Kidney tubule cell (primary cell): ENCODE data around the gene TDRD6.
"Not testable (repeated sequence)": the region's sequence is repeated elsewhere in the genome, so short reads cannot be mapped to it uniquely, and the experiment has no call there.

ENCODE experiments used
- DNase-seq: peaks from one replicate; pipeline ENCODE4 v3.0.0-alpha.2; 2018; ENCODE audit warnings: low spot score

The TDRD6 gene

DNA sequence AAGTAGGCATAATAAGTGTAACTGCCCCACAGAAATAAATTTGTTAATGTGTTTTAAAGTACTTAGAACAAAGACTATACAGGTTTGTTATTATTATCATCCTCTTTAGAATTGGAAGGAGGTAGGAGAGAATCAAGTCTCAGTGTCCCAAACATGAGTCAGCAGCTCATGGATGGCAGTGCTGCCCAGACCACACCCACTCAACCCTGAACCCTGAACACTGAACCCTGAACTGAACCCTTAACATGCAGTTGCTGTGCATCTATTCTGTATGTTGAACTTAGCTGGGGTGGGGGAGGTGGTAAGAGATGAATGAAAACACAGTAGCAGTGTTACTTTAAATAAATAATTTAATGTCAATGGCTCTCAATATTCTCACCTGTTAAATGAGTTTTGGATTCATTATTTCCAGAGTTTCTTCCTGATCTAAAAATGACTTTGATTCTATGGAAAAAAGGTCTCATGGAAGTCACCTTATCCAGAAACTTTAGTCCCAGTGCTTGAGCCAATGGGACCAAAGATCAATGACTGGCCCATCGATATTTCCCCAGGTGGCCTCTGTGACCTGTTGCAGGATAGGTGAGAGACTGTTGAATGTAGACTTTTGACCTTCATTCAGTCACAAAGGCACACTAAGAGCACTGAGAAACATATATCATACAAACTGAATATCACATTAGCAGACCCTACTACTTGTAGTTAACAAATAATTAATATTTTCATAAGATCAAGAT, 55.9 kb downstream of the TDRD6 start:
- DNase-seq: no peak

DNA sequence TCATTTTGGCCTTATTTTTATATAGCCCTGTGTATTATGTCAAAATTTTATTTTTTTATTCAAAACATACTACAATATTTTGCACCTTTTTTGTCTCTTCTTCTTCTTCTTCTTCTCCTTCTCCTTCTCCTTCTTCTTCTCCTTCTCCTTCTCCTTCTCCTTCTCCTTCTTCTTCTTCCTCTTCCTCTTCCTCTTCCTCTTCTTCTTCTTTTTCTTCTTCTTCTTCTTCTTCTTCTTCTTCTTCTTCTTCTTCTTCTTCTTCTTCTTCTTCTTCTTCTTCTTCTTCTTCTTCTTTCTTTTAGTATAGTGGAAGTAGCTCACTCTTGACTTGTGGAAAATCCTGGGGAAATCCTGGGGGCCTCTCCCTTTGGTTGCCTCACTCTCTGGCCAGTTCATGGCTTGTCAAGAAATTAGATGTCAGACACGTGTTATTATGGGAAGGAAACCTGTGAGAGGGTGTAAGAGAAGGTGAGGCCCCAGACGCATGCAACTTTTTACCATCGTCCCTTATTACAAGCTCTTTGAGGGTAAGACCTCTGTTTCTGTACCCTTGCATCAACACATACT, 56.6 kb downstream of the TDRD6 start:
- DNase-seq: not testable (repeated sequence)

DNA sequence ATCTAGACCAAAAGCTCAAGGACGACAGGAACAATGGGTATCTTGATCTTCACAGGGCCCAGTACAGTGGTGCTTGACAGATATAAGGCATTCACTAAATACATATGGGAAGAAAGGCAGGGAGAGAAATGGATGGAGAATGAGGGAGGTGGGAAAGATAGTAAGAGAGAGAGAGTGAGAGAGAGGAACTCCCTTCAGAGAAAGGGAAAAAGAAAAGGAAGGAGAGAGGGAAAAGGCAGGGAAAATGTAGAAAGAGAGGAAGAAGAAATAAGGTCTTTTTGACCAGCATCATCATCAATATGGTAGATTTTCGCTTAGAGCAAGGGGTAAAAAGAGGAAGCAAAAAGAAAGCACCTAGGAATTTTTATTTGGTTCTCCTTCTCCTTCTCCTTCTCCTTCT, 58.3 kb downstream of the TDRD6 start:
- DNase-seq: no peak

DNA sequence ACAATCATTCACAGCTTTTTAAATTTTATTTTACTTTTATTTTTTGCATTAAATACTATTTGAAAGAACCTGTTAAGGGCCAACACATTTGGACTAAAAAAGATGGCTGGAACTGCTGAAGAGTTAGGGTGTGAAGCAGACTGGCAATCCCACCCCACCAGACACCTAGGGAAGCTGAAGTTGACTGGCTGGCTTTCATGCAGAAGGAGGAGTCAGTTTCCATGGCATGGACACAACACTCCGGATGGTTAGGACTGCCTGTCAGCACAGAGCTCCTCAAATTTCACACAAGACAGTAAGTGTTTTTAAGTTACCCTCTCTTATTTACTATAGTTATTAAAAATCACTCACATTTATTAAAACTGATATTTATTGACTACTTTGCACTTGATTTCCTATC, 59.0 kb downstream of the TDRD6 start, which contains the start of gene ANKRD66:
Gene ANKRD66 (plus strand): TSS at position 238 of the 400 bp plus-strand sequence. CDS start 5,016 bp downstream, outside the sequence.
- no peak for DNase-seq

DNA sequence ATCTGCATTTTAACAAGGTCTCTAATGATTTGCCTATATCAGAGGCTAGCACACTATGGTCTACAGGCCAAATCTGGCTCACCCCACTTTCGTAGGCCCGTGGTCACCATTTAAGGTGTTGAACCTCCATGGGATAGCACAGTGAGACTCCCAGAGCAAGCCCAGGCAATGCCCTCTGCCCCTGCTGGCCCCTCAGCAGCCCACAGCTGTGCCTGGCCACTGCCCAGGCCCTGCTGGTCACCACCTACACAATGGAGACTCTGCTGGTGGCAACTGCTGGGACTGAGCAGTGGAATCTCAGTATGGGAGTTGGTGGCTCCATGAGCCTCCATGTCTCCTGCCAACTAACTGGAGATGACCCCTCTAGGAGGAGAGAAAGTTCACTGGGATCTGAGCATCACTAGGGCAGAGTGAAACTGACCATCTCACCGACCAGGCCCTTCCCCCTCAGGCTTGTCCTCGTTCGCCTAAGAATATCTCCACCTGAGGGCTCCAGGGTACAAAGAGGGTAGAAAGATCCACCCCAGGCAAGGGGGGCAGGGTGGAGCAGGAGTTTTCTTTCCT, 61.3 kb downstream of the TDRD6 start:
- DNase-seq: no peak

DNA sequence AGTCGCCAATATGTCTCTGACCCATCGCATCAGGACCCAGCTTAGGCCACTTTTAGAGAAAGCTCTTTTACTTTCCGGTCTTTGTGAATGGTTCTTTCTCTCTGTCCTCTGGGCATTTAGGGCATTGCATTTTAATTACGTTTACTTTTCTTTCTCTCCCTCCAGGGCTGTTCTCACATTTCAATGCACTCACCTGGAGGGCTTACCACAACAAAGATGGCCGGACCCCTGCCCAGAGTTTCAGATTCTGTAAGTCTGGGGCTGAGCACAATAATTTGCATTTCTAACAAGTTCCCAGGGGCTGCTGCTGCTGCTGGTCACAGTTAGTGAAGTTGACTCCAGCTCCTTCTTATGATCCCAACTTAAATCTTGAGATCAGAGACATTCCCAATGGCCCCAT, 62.0 kb downstream of the TDRD6 start:
- DNase-seq: no peak

DNA sequence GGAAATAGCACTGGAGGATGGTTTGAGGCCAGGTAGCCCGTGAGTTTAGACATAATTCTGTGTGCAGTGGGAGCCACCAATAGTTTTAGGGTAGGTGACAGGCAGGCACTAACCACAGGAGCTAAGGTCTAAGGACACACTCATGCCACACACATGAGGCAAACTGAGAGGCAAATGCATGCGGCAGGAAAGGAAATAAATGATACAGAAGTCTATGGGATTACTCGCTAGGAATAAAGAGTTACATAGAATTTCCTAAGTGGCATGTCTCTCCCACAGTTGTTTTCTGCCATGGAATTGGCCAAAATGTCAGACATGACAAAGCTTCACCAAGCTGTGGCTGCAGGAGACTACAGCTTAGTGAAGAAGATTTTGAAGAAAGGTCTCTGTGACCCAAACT, 64.0 kb downstream of the TDRD6 start:
- no peak for DNase-seq
